ENCODE results near the gene SNTB2.

SNTB2 gene

DNA sequence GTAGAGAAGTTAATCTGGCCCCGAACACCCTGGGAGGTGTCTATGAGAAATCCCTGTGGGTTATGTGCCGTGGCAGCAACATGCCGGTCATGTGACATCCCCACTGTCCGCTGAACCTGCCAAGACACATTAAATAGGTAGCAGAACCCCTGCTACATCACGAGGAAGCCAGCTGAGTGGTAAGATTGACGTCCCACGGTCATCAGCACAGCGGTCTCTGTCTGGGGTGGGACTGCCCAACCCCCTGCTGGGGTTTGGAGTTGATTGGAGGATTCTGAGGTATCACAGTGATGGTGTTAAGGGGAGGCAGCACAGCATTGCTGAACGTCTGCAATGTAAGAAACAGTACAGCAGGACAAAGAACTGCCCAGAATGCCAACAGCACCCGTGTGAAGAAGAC is 162.6 kb downstream of the SNTB2 start:
- no peak for DNase-seq

DNA sequence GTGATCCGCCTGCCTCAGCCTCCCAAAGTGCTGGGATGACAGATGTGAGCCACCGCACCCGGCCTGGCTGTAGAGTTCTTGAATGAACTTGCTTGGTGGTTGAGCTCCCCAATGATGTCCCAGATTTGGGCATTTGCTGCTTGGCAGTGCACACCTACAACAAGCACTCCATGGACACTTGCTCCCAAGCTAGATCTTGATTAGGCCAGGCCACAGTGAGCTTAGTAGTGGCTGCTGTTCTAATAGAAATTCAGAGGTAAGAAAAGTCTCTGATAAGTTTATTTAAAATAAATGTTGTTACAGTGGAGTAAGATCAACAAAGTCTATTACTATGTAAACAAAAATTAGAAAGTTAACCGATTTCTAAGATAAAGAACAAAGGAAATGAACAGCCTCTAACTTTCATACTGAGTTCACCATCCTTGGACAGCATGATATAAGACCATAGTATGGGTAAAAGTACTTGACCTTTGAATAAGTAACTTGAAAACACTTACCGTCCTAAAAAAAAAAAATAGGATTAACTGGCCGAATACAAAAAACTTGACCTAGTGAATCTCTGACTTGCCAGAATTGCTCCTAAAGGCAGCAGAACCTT is 163.7 kb downstream of the SNTB2 start:
- no peak for DNase-seq

DNA sequence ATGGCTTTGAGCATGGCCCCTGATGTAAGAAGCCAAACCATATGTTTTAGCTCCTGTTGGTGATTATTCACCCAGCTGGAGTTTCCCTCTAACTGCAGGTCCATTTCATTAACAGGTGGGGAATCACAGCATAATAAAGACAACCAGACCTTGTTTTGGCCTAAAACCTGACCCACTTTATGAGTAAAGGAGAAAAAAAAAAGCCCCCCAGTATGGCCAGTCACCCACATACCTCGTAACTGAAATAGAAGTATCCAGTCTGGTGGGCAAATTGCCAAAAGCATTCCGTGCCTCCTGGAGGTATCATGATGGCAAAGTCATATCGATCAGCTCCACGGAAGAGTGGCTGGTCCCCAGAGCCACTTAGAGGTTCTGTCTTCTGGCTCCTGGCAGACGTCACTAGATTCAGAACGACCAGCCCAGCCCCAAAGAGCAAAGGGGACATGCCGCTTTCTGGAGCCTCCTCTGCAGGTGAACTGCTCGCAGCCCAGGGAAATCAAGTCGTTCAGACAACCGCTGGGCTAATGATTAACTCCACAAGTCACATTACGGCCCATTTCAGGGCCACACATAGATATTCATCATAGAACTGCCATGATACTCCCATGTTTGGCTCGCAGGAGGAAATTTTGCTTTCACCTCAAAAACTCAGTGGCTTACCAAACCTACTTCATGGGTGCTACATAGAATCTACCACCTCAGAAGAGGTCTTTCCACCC is 164.5 kb downstream of the SNTB2 start, which contains the start of gene TMED6:
TMED6 (minus strand) TSS at position 478 of the 719 bp plus-strand sequence; CDS start at position 445, 33 bp downstream.
- DNase-seq, result no peak

Data from suppressor macrophage treated with lipopolysaccharide for 1 hour (primary cell).